Astrocyte of the cerebellum (primary cell): ENCODE data around the gene CDC42EP3.

Experiments used
- DNase-seq: peaks from one replicate; pipeline ENCODE4 v3.0.0-alpha.2; 2011; ENCODE audit warnings: low read depth
- H3K4me3 ChIP-seq: 2 replicates; pipeline ENCODE4 v1.5.1; 2011; ENCODE audit warnings: mild to moderate bottlenecking, low read depth, low read length, moderate library complexity
- CTCF ChIP-seq: IDR thresholded peaks from 2 replicates; pipeline ENCODE4 v1.5.1; 2012; ENCODE audit warnings: low read length, low read depth, moderate library complexity, mild to moderate bottlenecking; ENCODE audit errors: missing control alignments
- in situ Hi-C: cut with HindIII; loops from 2 replicates; pipeline ENCODE4 v1.10.0; 2017; ENCODE audit warnings: low sequenced_read_pairs

CDC42EP3 gene

DNA sequence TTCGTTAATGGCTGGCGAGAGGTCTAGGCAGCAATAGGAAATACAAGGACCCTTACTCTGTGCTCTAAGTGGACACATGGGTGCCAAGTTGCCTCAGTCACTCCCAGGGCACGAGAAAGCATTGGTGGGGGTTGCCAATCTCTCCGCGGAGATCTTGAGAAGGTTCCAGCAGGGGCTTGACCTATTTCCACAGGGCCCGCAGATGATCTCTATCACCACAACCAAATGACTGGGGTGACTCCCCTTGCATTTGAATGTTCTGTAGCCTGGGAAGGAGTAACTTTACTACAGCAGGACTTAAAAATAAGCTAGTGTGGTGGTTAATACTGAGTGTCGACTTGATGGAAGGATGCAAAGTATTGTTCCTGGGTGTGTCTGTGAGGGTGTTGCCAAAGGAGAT is 8.1 kb downstream of the CDC42EP3 start:
- TF ChIP-seq CTCF, result no peak
- in situ Hi-C loops, result no loop called here
- no peak for DNase-seq
- no peak overlapping the region for H3K4me3 ChIP-seq

GRCh38 chr2:37659723-37660122 is 11.7 kb downstream of the CDC42EP3 start:
- no peak for DNase-seq
- H3K4me3 ChIP-seq, result no peak overlapping the region
- TF ChIP-seq CTCF, result no peak
- in situ Hi-C loops, result no loop called here

- in situ Hi-C loops, result no loop called here
- no peak for DNase-seq
- no peak for TF ChIP-seq CTCF
- H3K4me3 ChIP-seq, result no peak overlapping the region
Observed at GRCh38 chr2:37658682-37659081, 12.8 kb downstream of the CDC42EP3 start.

DNA sequence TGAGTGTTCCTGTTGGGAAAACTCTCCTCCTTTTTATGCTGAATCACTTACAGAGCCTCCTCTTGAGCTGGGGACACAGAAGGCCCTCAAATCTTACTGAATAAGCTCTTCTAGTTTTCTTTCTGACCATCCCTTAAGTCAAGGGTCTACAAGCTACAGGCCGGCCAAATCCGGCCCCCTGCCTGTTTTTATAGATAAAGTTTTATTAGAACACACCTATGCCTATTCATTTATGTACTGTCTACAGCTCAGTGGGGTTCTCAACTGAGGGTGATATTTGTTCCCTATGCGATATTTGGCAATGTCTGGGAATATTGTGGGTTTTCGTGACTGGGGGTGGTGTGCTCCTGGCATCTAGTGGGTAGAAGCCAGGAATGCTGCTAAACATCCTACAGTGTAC is 14.0 kb downstream of the CDC42EP3 start:
- DNase-seq, result no peak
- H3K4me3 ChIP-seq, result no peak overlapping the region
- in situ Hi-C loops, result no loop called here
- no peak for TF ChIP-seq CTCF

- DNase-seq, result no peak
- no peak for TF ChIP-seq CTCF
- in situ Hi-C loops, result no loop called here
- H3K4me3 ChIP-seq, result no peak overlapping the region
Observed at GRCh38 chr2:37656512-37657423, 14.7 kb downstream of the CDC42EP3 start.

DNA sequence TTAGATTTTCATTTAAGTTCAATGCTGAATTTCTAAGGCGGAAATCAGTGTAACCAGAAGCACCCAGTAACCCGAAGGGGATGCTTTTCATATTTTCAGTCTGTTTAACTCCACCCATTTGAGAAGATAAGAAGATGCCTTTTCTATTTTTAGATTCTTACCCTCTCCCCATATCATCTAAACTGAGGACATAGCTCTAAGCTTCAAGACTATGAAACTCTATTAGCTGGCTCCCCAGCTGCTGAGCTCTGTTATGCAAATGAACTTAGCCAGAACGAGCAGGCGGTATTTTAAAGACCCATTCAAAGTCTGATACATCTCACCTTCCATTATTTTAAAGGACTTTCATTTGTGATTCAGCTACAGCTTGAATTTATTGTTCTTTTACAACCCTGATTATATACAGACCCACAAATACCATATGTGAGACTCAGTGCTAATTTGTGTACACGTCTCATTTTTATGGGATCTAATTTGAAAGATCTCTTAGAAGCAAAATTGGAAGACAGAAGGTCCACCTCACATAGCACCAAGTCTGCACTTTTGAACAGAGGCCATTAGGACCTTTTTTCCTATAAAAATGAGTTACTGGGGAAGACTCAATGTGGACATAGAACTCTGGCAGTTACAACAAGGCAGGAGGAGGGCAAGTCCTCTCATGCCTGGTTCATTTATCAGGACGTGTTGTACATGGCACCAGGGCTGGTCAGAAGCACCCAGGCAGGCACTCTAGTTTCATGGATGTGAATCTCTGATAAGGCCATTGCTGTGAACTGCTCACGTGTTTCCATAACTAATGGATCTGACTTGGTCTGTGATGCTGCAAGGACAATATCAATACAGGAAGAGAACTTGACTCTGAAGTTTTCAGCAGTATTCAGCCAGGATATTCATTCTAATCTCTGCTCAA is 16.3 kb downstream of the CDC42EP3 start:
- H3K4me3 ChIP-seq, result no peak overlapping the region
- DNase-seq, result no peak
- TF ChIP-seq CTCF, result no peak
- in situ Hi-C loops, result no loop called here
